ENCODE results near the gene FANCD2. TPM values are rescaled to one million over a fixed set of nuclear protein-coding genes. Genes with fewer than 3 reads are reported as not detected.
"Not testable (repeated sequence)": the region's sequence is repeated elsewhere in the genome, so short reads cannot be mapped to it uniquely, and the experiment has no call there.

The FANCD2 gene
- total RNA-seq = 2.0 TPM
- long read RNA-seq = 0 reads

- ATAC-seq (ENCODE audit: poor library complexity) (peak; percentile 99), DNase-seq (peak; percentile 94)
- intact Hi-C loops (cut with DNase I) = no loop called here
Measured at GRCh38 chr3:10026084-10026890, at the start of gene FANCD2. TSS of gene FANCD2 (plus strand) at chr3:10026437. CDS start at chr3:10028658, 2,221 bp downstream.

GRCh38 chr3:9976721-9977709 is 49.2 kb upstream of the FANCD2 start:
- intact Hi-C loops (cut with DNase I) = no loop called here
- ATAC-seq (ENCODE audit: poor library complexity) (peak; percentile 98), DNase-seq (peak; percentile 82)

- intact Hi-C loops (cut with DNase I) = no loop called here
- DNase-seq (no peak), ATAC-seq (ENCODE audit: poor library complexity) (no peak)
Measured at GRCh38 chr3:9978710-9979305, 47.4 kb upstream of the FANCD2 start.

GRCh38 chr3:9980251-9980650 is 46.0 kb upstream of the FANCD2 start:
- intact Hi-C loops (cut with DNase I) = no loop called here
- no peak for ATAC-seq (ENCODE audit: poor library complexity)
- DNase-seq = no peak

GRCh38 chr3:9986230-9986725 is 40.0 kb upstream of the FANCD2 start:
- DNase-seq = no peak
- intact Hi-C loops (cut with DNase I) = no loop called here
- peak; percentile 51 for ATAC-seq (ENCODE audit: poor library complexity)

GRCh38 chr3:9994086-9994844 is 32.0 kb upstream of the FANCD2 start:
- no peak for ATAC-seq (ENCODE audit: poor library complexity)
- intact Hi-C loops (cut with DNase I) = no loop called here
- no peak for DNase-seq

- no peak for DNase-seq
- no peak for ATAC-seq (ENCODE audit: poor library complexity)
- intact Hi-C loops (cut with DNase I) = no loop called here
Measured at GRCh38 chr3:10000686-10001085, 25.6 kb upstream of the FANCD2 start.

- DNase-seq = no peak
- intact Hi-C loops (cut with DNase I) = no loop called here
- ATAC-seq (ENCODE audit: poor library complexity) = peak; percentile 18
Measured at GRCh38 chr3:10002951-10003350, 23.3 kb upstream of the FANCD2 start.

- intact Hi-C loops (cut with DNase I) = no loop called here
- ATAC-seq (ENCODE audit: poor library complexity) (no peak), DNase-seq (no peak)
Measured at GRCh38 chr3:10004506-10004905, 21.7 kb upstream of the FANCD2 start.

GRCh38 chr3:10004960-10005564 is 21.2 kb upstream of the FANCD2 start:
- ATAC-seq (ENCODE audit: poor library complexity) (no peak), DNase-seq (no peak)
- intact Hi-C loops (cut with DNase I) = no loop called here

GRCh38 chr3:10006048-10006761 is 20.0 kb upstream of the FANCD2 start:
- intact Hi-C loops (cut with DNase I) = no loop called here
- DNase-seq (no peak), ATAC-seq (ENCODE audit: poor library complexity) (no peak)

- intact Hi-C loops (cut with DNase I) = no loop called here
- no peak for ATAC-seq (ENCODE audit: poor library complexity)
- no peak for DNase-seq
Measured at GRCh38 chr3:10006762-10007090, 19.5 kb upstream of the FANCD2 start.

GRCh38 chr3:10007126-10007782 is 19.0 kb upstream of the FANCD2 start:
- DNase-seq = no peak
- no peak for ATAC-seq (ENCODE audit: poor library complexity)
- intact Hi-C loops (cut with DNase I) = no loop called here

- ATAC-seq (ENCODE audit: poor library complexity); intact Hi-C loops (cut with DNase I); DNase-seq: not testable (repeated sequence)
Measured at GRCh38 chr3:10008216-10008587, 18.0 kb upstream of the FANCD2 start.

- DNase-seq = peak; percentile 95
- intact Hi-C loops (cut with DNase I) = no loop called here
Measured at GRCh38 chr3:10008588-10009344, 17.5 kb upstream of the FANCD2 start.

GRCh38 chr3:10010421-10010877 is 15.8 kb upstream of the FANCD2 start:
- ATAC-seq (ENCODE audit: poor library complexity) (no peak), DNase-seq (no peak)
- intact Hi-C loops (cut with DNase I) = no loop called here

More at GRCh38 chr3:10008588-10009344, 17.5 kb upstream of the FANCD2 start:
- peak; percentile 85 for ATAC-seq (ENCODE audit: poor library complexity)

Measured in Right ventricle myocardium superior (tissue), 1 donor.